HG03571 (cell line): ENCODE results near the gene IL1RAP.
"Not testable (repeated sequence)": the region's sequence is repeated elsewhere in the genome, so short reads cannot be mapped to it uniquely, and the experiment has no call there.

Source experiments
- ATAC-seq: cut with Tn5 transposase; IDR thresholded peaks from one replicate; pipeline ENCODE4 v1.9.1; 2021; ENCODE audit not compliant: unreplicated experiment

The IL1RAP gene

DNA sequence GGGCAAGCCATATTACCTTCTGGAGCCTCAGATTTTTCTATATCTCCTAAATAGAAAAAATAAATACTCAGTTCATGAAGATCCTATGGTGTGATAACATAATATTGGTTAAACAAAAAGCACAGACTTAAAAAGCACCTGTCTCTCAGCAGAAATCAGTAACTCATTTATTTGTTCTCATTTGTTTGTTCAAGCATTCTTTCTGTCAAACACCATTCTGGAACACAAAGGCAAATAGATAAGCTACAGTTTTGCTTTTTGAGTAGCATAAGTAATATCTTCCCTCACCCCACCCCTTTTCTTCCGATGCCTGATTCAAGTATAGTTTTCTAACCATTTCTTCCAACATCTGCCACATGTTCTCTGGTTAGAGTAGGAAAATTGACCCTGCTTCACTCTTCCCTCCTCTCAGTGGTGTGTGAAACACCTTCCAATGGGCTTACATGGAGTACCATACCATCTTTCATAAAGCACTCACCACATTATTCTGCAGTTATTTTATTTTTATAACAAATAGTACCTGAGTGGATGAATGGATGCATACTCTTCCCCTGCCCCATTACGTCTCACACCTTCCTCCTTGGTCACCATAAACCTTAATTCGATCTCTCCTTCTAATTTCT, 8.4 kb upstream of the IL1RAP start:
- no peak for ATAC-seq

GRCh38 chr3:190506271-190506670, 7.6 kb upstream of the IL1RAP start:
- ATAC-seq = no peak

DNA sequence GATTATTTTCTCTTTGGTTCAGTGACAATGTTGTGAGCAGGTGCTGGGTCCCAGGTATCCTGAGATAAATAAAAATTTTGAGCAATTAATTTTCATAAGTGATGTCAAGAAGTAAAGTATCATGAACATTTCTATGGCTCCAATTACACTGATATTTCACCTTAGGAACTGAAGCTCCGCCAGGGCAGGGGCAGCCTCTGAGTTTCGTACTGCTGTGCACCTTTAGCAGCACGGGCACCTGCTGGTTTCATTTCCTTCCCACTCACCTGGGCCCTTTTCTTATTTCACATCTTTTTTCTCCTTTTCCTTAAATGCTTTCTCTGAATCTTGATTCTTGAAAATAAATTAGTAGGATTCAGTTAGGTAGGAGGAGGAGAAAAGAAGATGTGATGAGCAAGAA, 1.2 kb upstream of the IL1RAP start:
- ATAC-seq = no peak

DNA sequence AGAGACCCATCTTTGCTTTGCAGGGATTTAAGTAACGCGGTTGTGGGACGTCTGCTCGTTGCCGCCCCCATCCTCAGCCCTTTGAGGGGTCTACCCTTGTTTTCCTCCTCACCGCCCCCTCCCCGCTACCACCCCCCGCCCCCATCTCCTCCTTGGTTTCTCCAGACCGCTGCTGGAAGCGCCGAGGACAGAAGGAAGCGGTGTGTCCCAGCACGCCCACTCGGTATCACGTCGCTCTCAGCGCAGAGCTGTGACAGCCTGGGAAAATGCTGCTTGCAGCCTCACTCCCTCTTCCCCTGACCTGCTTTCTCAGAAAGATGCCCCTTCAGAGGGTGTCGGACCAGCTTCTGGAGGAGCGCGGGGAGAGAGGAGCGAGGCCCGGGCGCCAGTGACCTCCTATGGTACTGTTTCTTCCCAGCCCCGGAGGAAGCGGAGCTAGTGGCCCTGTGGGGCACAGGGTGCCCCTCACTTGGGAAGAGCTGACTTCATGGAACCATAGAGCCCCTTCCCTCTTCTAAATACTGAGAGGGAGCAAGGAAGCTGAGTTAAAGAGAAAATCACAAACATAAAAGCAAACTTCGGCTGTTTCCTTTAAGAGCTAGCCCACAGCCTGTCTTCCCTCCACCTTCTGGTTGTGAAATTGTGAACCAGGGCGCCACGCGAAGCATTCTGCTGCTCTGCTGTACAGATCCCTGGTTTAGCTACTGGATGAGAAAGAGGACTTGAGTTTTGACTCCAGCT, 698 bp downstream of the IL1RAP start:
- ATAC-seq = no peak

DNA sequence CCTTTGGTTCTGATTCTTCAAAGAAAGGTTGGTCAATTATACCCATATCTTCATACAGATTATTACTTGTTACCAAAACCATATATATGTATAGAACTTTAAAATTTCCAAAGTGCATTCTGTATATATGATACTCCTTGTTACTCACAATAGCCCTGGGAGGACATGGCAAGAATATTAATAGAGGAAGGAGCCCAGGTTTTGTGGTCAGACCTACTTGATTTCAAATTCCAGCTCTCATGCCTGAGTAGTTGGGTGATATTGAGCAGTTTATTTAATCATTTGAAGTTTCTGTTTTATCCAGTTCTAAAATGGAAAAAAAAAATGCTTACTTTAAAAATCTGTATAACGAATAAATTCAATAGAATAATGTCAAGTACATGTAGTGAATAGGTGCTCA, 2.5 kb downstream of the IL1RAP start:
- no peak for ATAC-seq

DNA sequence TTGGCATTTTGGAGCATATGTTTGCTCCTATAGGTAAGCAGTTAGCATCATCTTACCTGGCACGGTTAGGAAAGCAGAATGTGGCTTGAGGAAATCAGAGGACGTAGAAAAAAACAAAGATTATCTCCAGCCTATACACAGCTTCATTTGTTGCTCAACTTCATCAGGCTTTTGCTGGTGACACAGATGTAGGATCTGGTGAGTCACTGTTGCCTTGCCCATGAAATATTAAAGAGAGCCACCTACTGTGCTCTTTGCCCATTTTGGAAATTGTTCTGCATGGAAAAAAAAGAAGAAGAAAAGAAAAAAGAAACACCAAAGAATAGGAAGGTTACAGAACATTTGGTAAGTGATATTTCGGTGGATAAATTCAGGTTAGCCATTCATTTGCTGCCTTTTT, 3.8 kb downstream of the IL1RAP start:
- no peak for ATAC-seq

DNA sequence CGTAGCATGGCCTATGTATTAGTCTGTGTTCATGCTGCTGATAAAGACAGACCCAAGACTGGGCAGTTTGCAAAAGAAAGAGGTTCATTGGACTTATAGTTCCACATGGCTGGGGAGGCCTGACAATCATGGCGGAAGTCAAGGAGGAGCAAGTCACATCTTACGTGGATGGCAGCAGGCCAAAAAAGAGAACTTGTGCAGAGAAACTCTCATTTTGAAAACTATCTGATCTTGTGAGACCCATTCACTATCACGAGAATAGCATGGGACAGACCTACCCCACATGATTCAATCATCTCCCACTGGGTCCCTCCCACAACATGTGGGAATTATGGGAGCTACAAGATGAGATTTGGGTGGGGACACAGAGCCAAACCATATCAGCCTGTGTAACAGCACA, 4.6 kb downstream of the IL1RAP start:
- ATAC-seq = not testable (repeated sequence)

DNA sequence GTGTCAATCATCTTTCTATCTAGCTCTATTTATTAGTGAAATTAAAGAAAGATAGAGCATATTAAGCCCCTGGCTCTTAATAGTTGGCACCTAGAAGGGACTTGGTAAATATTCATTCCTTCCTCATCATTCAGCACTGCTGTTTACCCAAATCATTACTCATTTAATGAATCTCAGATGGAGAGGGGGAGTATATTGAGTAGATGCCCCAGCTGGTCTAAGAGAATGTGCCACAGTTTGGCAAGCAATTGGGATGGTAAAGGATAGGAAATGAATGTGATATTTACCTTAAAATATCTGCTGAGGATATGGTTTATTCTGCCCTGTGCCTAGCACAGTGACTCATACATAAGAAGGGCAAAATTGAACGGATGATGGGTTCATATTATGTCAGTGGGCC, 6.0 kb downstream of the IL1RAP start:
- no peak for ATAC-seq

DNA sequence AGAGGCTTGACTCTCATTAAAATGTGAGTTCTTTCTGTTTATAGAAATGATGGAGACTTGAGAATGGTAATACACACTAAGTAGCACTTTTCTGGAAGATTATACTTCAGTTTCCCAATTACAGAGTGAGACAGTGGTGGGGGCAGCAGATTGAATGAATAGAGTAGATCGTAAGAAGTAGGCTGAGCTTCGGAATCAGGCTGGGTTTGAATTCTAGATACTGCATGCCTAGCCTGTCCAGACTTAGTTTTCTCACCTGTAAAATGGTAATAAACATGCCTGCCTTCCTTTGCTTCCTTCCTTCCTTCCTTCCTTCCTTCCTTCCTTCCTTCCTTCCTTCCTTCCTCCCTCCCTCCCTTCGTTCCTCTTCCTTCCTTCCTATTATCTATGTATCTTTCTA, 8.1 kb downstream of the IL1RAP start:
- ATAC-seq = no peak

DNA sequence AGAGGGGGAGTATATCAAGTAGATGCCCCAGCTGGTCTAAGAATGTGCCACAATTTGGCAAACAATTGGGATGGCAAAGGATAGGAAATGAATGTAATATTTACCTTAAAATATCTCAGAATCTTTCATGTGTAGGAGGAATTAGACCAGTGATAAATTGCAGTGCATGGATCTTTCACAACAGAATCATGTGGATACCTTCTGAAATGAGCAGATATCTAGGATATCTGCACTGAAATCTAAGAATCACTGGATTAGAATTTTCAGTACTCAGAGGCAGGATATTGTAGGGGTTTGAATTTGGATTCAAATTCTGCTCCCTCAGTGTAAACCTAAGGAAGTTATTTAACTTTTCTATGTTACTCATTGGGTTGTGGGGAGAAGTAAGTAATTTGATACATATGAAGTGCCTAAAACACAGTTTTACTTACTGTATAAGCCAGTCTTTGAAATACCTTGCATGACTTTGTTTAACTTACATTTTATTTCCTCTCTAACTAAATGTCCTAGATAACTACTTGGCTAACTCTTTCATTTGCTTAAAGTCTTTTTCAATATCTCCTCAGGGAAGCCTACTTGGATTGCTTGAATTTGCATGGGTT, 8.8 kb downstream of the IL1RAP start:
- no peak for ATAC-seq

DNA sequence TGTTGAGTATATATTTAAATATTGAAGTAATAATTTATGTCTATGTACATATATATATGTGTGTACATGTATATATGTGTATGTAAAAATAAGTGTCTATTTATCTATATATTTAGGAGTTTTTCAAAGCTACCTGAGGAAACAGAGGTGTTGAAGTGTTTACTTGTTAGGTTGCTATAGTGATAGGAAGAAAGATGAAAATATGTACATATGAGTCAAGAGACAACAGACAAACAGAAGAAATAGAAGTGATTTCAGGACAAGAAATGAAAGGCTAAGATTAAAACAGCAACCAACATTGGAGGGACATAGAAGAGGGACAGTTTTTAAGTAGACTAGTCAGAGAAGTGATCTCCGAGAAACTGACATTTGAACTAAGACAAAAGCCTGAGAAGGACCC, 11.1 kb downstream of the IL1RAP start:
- no peak for ATAC-seq

GRCh38 chr3:190525634-190526033, 11.7 kb downstream of the IL1RAP start:
- no peak for ATAC-seq

- no peak for ATAC-seq
Measured at GRCh38 chr3:190526787-190527762, 13.2 kb downstream of the IL1RAP start.

GRCh38 chr3:190528706-190529105, 14.8 kb downstream of the IL1RAP start:
- no peak for ATAC-seq

DNA sequence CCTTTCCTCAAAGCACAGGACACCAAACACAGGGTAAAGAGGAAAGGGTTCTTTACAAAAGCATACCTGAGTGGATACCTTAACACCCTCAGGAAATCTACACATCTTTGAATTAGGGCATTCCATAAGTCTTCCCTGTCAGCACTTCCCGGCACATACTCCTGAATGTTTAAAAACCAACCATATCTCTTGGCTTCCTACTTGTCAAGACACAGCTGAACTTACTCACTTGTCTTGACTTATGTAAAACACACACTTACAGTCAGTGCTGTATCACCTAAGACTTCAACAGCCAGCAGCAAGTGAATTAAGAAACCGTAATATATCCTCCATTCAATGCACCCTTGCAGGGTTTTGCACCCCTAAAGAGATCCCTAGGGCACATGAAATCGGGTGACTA, 17.5 kb downstream of the IL1RAP start:
- no peak for ATAC-seq

- no peak for ATAC-seq
Measured at GRCh38 chr3:190532731-190533203, 18.9 kb downstream of the IL1RAP start.

DNA sequence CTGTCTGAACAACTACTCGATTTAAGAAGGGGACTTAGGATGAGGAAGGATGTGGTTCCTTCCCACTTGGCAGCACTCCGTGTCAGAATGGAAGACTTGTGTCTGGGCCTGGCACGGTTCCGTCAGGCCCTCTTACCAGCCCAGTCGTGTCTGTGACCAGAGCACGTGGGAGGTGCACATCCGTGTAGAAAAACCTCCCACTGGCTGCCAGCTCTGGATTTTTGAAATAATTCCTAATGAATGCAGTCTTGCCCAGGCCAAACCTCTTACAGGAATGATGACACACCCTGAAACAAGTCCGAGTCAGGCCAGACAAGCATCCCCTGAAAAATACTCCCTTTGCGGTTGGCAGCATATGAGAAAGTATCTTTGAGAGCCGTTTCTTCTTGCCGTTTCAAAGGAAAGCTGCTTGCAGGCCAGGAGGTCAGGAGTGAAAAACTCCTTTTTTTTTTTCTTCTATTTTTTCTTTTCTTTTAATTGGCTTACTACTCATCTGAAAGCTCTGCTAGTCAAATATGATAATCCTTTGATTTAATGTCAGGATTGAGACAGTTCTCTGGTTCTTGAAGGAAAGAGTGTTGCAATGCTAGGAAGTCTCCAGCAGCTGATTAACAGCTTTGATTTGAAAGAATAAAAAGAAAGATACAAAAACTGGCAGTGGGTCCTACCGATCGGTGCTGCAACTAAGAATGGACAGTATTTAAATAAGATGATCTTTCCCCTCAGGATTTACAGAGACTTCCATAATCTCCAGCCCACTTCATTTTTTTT, 19.8 kb downstream of the IL1RAP start:
- ATAC-seq = no peak

- no peak for ATAC-seq
Measured at GRCh38 chr3:190534386-190534785, 20.5 kb downstream of the IL1RAP start.

DNA sequence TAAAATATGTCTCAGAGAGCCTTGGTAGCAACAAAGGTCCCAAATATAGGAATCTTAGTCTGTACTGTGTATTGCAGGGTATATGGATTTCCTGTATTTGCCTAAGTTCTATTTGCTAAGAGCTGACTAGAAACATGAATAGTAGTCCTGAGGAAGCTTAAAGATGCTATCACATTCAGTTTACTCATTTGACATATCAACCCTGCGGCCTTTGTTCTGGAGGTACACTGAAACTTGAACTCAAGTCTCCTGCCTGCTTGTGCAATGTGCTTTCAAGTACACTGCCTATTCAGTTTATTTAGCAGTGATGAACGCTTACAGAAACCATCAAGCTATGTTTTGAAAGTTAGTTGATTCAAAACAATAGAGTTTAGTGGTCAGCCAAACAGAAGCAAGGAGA, 21.1 kb downstream of the IL1RAP start:
- no peak for ATAC-seq

GRCh38 chr3:190537146-190537545, 23.3 kb downstream of the IL1RAP start:
- ATAC-seq = no peak
